Panc1 (cell line): ENCODE data around the gene ABCB8. TPM values are rescaled to one million over a fixed set of nuclear protein-coding genes. Genes with fewer than 3 reads are reported as not detected.

ENCODE experiments used
- ATAC-seq: fragments of 200-7000 bp; cut with Tn5 transposase; 2 replicates; pipeline ENCODE4 v1.9.1; 2020; ENCODE audit warnings: mild to moderate bottlenecking, moderate library complexity
- BruUV-seq: library from RNA; stranded (reverse); fragments of 400-500 nt; replicated peaks from 2 replicates; lab custom pipeline; 2021; lab: Mats Ljungman, UMichigan
- CTCF ChIA-PET: fragments of 300-600 bp; sonication (Branson Sonifier 250); formaldehyde crosslinking; loops from one replicate; lab custom pipeline; 2022; ENCODE audit warnings: antibody characterized with exemption; lab: Charles Lee
- POLR2A ChIA-PET: fragments of 300-600 bp; sonication (Branson Sonifier 250); formaldehyde crosslinking; loops from one replicate; lab custom pipeline; 2022; ENCODE audit warnings: antibody characterized with exemption; lab: Charles Lee
- DNase-seq: peaks from one replicate; pipeline ENCODE4 v3.0.0-alpha.2; 2010; ENCODE audit warnings: low read depth, low spot score
- H3K27ac ChIP-seq: 2 replicates; pipeline ENCODE4 v1.5.1; 2011; ENCODE audit warnings: mild to moderate bottlenecking, low read length, inconsistent platforms
- H3K27me3 ChIP-seq: fragments of 200-500 bp; sonication (Bioruptor generic); 2 replicates; pipeline ENCODE4 v1.6.0; 2014; ENCODE audit warnings: low read length, inconsistent platforms; ENCODE audit not compliant: control insufficient read depth, insufficient read depth
- H3K36me3 ChIP-seq: fragments of 200-500 bp; sonication (Bioruptor generic); 2 replicates; pipeline ENCODE4 v1.5.1; 2014; ENCODE audit warnings: inconsistent platforms, mild to moderate bottlenecking, low read length, moderate library complexity; ENCODE audit not compliant: control insufficient read depth, insufficient read depth
- H3K4me1 ChIP-seq: 2 replicates; pipeline ENCODE4 v1.5.1; 2011; ENCODE audit warnings: inconsistent platforms, mild to moderate bottlenecking, low read length, moderate library complexity; ENCODE audit not compliant: control insufficient read depth, insufficient read depth
- H3K4me3 ChIP-seq, 2 experiments: 2 replicates each; pipeline ENCODE4 v1.5.1; 2011 to 2012; ENCODE audit warnings: low read depth in 2 of 2, low read length in 2 of 2, mild to moderate bottlenecking in 2 of 2, inconsistent platforms in 1 of 2, moderate library complexity in 1 of 2
- H3K9me3 ChIP-seq: fragments of 200-500 bp; sonication (Bioruptor generic); 2 replicates; pipeline ENCODE4 v1.5.1; 2014; ENCODE audit warnings: low read depth, mild to moderate bottlenecking, inconsistent platforms, low read length, moderate library complexity; ENCODE audit not compliant: control insufficient read depth, insufficient read depth
- POLR2AphosphoS5 ChIP-seq: IDR thresholded peaks from 2 replicates; pipeline ENCODE4 v1.6.1; 2012; ENCODE audit warnings: mild to moderate bottlenecking, low read depth, low read length, moderate library complexity
- REST ChIP-seq, 2 experiments: IDR thresholded peaks; 2 replicates each; pipeline ENCODE4 v1.6.1; 2011 to 2012; ENCODE audit warnings: low read depth in 2 of 2, control low read depth in 1 of 2, low read length in 1 of 2, mild to moderate bottlenecking in 1 of 2, moderate library complexity in 1 of 2; ENCODE audit not compliant: insufficient read depth in 1 of 2
- SIN3A ChIP-seq: IDR thresholded peaks from 2 replicates; pipeline ENCODE4 v1.6.1; 2012; ENCODE audit warnings: low read depth, mild to moderate bottlenecking, low read length, moderate library complexity, borderline replicate concordance; ENCODE audit not compliant: insufficient read depth
- TCF7L2 ChIP-seq: IDR thresholded peaks from 2 replicates; pipeline ENCODE4 v1.6.1; 2011; ENCODE audit warnings: mild to moderate bottlenecking, low read depth, low read length, inconsistent platforms
- in situ Hi-C: cut with HindIII; loops from 2 replicates; pipeline ENCODE4 v1.10.0; 2016; ENCODE audit warnings: low sequenced_read_pairs, low pct_unique_long_range_greater_than_20kb
- intact Hi-C: fragments of 100-400 bp; cut with micrococcal nuclease; formaldehyde crosslinking; loops from one replicate; pipeline ENCODE4 v1.10.0; 2022; ENCODE audit not compliant: unreplicated experiment
- total RNA-seq: library from RNA; stranded (reverse); gene quantifications from one replicate; pipeline ENCODE4 v1.2.1, GENCODE V29; 2021; ENCODE audit not compliant: unreplicated experiment

Gene ABCB8
- total RNA-seq, 1 experiment from 2014 or later, result 49.8 TPM

GRCh38 chr7:151081170-151082101 is 53.2 kb downstream of the ABCB8 start:
- in situ Hi-C loops (no loop called here), intact Hi-C loops (no loop called here)
- H3K4me3 ChIP-seq, result peak overlapping the region; percentile 74 to 93
- BruUV-seq, result no TSS peak
- H3K27me3 ChIP-seq, result no peaks in the 10 kb centered on the region
- DNase-seq, result no peak
- H3K9me3 ChIP-seq, result no peaks in the 10 kb centered on the region
- H3K4me1 ChIP-seq, result peaks cover 50% of the 10 kb centered on the region
- no peaks in the 10 kb centered on the region for H3K36me3 ChIP-seq
- H3K27ac ChIP-seq, result peak overlapping the region; percentile 91
- TF ChIP-seq REST (IDR thresholded peaks at IDR 0.05; ENCODE audit: insufficient read depth in 1 of 2, low read depth in 2 of 2, low read length in 1 of 2) (no peak), POLR2AphosphoS5 (peak; percentile 5; the same call in 1 of the 2 replicates), TCF7L2 (no peak), SIN3A (no peak; the same call in 1 of the 2 replicates)
- ChIA-PET POLR2A (interaction anchor here (1.0 kb wide), 1 partner anchor 9 kb away, joined by 4 read pairs; no protein-coding TSS in a partner anchor), CTCF (interaction anchor here (0.6 to 0.9 kb wide), 2 partner anchors 19 to 72 kb away, joined by 3 to 5 read pairs; no protein-coding TSS in a partner anchor)
- peak; percentile 5; the same call in 1 of the 2 replicates for ATAC-seq

- Histone ChIP-seq H3K27me3 (no peaks in the 10 kb centered on the region), H3K27ac (peak overlapping the region; percentile 91), H3K4me3 (peak overlapping the region; percentile 74 to 93), H3K36me3 (no peaks in the 10 kb centered on the region), H3K4me1 (peaks cover 41% of the 10 kb centered on the region), H3K9me3 (no peaks in the 10 kb centered on the region)
- DNase-seq (no peak), ATAC-seq (no peak)
- BruUV-seq, result TSS peak; percentile 87
- intact Hi-C loops (no loop called here), in situ Hi-C loops (no loop called here)
- ChIA-PET CTCF (interaction anchor here (0.6 kb wide), 1 partner anchor 22 kb away, joined by 3 read pairs; no protein-coding TSS in a partner anchor), POLR2A (interaction anchor here (0.6 to 0.7 kb wide), 2 partner anchors 28 to 284 kb away, joined by 3 read pairs; no protein-coding TSS in a partner anchor)
- 0 out of 2 replicates have a peak, but pooled peaks have one; percentile 12 for TF ChIP-seq POLR2AphosphoS5
- no peak for TF ChIP-seq TCF7L2
Observed at GRCh38 chr7:151082141-151083070, 54.2 kb downstream of the ABCB8 start.
